HepG2 (cell line): Measurements from ENCODE around the gene SEZ6. TPM values are rescaled to one million over a fixed set of nuclear protein-coding genes. Genes with fewer than 3 reads are reported as not detected.

ENCODE experiments used
- KDM5A ChIP-seq: fragments of 200-600 bp; sonication (generic); IDR thresholded peaks from 2 replicates; pipeline ENCODE4 v1.7.0; 2018; ENCODE audit warnings: antibody characterized with exemption, mild to moderate bottlenecking, low read length, borderline replicate concordance
- POGZ ChIP-seq: sonication (generic); formaldehyde crosslinking; IDR thresholded peaks from 2 replicates; pipeline ENCODE4 v1.4.0; 2020; ENCODE audit warnings: mild to moderate bottlenecking, missing genetic modification reagents
- ZNF24 ChIP-seq: fragments of 450-650 bp; IDR thresholded peaks from 2 replicates; pipeline ENCODE4 v1.6.1; 2017; ENCODE audit warnings: antibody characterized with exemption, mild to moderate bottlenecking
- polyA plus RNA-seq, 8 experiments: library from polyadenylated mRNA; depleted of rRNA in 3 of 8; stranded (reverse) in 7 of 8; unstranded in 1 of 8; fragments of >200 nt; fragmentation: Illumina TruSeq in 4 of 8; extraction: Trizol in 4 of 8; gene quantifications; 2 replicates each; pipeline versions ENCODE4 v1.2.1 to v1.2.3, GENCODE V29; 2011 to 2016; ENCODE audit warnings: low read depth in 4 of 8, missing spikeins in 1 of 8, mixed read lengths in 1 of 8; ENCODE audit not compliant: insufficient read depth in 1 of 8
- total RNA-seq, 5 experiments: library from RNA; depleted of rRNA; stranded (reverse); fragments of >200 nt; fragmentation: Illumina TruSeq; extraction: Trizol; gene quantifications; 2 replicates each; pipeline ENCODE4 v1.2.3, GENCODE V29; 2016; ENCODE audit warnings: low read depth in 1 of 5
- TF ChIP-seq, protein P1 (sequence below): IDR thresholded peaks from 2 replicates; pipeline ENCODE4 v1.6.1; 2012; ENCODE audit warnings: low read length, improper control_type of control experiment
- TF ChIP-seq, protein P2 (sequence below): sonication (generic); formaldehyde crosslinking; IDR thresholded peaks from 2 replicates; pipeline ENCODE4 v1.8.0; 2022; ENCODE audit warnings: mild to moderate bottlenecking, missing genetic modification reagents, moderate library complexity
- TF ChIP-seq, protein P3 (sequence below): sonication (generic); formaldehyde crosslinking; IDR thresholded peaks from 2 replicates; pipeline ENCODE4 v1.4.0; 2020; ENCODE audit warnings: missing genetic modification reagents, borderline replicate concordance
- TF ChIP-seq, protein P4 (sequence below): sonication (generic); formaldehyde crosslinking; IDR thresholded peaks from 2 replicates; pipeline ENCODE4 v1.5.0; 2020; ENCODE audit warnings: mild to moderate bottlenecking, missing genetic modification reagents, borderline replicate concordance
- TF ChIP-seq, protein P5 (sequence below): sonication (generic); formaldehyde crosslinking; IDR thresholded peaks from 2 replicates; pipeline ENCODE4 v1.4.0; 2020; ENCODE audit warnings: mild to moderate bottlenecking, missing genetic modification reagents

SEZ6 gene
- total and polyA plus RNA-seq, 2 of the 13 experiments (the other 11 are each of a cell fraction or from before 2014, with no cell fraction given), result not detected

DNA sequence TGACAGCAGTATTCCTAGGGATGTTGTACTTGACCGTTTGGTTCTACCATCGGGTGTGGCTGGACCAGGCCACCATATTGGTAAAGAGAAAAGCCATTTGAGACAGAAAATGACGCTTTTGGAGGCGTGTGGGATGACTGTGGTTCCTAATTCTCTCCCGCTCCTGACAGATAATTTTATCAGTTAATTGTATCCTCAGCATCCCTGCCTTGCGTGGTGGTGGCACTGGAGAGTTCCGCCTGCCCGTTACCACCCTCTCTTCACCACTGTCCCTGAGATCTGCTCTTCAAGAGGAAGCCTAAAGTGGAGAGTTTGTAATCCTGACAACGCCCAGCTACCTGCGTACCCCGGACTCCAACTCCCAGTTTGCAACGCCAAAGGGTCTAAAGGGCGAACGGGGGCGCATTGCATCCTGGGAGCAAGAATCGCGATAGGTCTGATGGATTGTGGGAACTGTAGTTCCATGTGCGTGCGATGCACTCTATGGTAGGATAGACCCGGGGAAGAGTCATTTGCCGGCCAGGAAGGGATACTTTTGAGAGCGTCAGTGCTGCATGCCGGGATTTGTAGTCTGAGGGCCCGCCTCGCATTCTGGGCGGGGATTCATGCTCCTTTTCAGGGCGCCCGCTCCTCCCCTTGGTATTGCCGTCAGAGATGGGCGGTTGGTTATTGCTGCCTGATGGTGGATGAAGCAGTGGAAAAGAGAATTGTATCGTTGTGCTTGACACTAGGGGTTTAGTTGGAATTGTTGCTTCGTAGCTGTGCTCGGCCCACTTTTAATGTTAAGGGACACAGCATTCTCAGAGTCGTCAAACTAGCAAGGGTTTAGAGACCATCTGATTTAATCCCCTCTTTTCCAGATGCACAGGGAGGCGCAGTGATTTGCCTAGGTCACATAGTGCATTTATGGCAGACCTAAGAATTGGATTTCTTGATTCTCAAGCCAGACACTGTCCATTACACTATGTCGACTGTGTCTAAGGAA is 53.5 kb downstream of the SEZ6 start (continued):
- TF ChIP-seq, protein P1, sequence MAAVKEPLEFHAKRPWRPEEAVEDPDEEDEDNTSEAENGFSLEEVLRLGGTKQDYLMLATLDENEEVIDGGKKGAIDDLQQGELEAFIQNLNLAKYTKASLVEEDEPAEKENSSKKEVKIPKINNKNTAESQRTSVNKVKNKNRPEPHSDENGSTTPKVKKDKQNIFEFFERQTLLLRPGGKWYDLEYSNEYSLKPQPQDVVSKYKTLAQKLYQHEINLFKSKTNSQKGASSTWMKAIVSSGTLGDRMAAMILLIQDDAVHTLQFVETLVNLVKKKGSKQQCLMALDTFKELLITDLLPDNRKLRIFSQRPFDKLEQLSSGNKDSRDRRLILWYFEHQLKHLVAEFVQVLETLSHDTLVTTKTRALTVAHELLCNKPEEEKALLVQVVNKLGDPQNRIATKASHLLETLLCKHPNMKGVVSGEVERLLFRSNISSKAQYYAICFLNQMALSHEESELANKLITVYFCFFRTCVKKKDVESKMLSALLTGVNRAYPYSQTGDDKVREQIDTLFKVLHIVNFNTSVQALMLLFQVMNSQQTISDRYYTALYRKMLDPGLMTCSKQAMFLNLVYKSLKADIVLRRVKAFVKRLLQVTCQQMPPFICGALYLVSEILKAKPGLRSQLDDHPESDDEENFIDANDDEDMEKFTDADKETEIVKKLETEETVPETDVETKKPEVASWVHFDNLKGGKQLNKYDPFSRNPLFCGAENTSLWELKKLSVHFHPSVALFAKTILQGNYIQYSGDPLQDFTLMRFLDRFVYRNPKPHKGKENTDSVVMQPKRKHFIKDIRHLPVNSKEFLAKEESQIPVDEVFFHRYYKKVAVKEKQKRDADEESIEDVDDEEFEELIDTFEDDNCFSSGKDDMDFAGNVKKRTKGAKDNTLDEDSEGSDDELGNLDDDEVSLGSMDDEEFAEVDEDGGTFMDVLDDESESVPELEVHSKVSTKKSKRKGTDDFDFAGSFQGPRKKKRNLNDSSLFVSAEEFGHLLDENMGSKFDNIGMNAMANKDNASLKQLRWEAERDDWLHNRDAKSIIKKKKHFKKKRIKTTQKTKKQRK, result no peak
- TF ChIP-seq KDM5A (peak; percentile 79; the same call in 1 of the 2 replicates), ZNF24 (no peak), POGZ (CRISPR knock-in tag) (peak; percentile 58)
- TF ChIP-seq, protein P2, sequence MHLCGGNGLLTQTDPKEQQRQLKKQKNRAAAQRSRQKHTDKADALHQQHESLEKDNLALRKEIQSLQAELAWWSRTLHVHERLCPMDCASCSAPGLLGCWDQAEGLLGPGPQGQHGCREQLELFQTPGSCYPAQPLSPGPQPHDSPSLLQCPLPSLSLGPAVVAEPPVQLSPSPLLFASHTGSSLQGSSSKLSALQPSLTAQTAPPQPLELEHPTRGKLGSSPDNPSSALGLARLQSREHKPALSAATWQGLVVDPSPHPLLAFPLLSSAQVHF, result no peak
- TF ChIP-seq, protein P3, sequence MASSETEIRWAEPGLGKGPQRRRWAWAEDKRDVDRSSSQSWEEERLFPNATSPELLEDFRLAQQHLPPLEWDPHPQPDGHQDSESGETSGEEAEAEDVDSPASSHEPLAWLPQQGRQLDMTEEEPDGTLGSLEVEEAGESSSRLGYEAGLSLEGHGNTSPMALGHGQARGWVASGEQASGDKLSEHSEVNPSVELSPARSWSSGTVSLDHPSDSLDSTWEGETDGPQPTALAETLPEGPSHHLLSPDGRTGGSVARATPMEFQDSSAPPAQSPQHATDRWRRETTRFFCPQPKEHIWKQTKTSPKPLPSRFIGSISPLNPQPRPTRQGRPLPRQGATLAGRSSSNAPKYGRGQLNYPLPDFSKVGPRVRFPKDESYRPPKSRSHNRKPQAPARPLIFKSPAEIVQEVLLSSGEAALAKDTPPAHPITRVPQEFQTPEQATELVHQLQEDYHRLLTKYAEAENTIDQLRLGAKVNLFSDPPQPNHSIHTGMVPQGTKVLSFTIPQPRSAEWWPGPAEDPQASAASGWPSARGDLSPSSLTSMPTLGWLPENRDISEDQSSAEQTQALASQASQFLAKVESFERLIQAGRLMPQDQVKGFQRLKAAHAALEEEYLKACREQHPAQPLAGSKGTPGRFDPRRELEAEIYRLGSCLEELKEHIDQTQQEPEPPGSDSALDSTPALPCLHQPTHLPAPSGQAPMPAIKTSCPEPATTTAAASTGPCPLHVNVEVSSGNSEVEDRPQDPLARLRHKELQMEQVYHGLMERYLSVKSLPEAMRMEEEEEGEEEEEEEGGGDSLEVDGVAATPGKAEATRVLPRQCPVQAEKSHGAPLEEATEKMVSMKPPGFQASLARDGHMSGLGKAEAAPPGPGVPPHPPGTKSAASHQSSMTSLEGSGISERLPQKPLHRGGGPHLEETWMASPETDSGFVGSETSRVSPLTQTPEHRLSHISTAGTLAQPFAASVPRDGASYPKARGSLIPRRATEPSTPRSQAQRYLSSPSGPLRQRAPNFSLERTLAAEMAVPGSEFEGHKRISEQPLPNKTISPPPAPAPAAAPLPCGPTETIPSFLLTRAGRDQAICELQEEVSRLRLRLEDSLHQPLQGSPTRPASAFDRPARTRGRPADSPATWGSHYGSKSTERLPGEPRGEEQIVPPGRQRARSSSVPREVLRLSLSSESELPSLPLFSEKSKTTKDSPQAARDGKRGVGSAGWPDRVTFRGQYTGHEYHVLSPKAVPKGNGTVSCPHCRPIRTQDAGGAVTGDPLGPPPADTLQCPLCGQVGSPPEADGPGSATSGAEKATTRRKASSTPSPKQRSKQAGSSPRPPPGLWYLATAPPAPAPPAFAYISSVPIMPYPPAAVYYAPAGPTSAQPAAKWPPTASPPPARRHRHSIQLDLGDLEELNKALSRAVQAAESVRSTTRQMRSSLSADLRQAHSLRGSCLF (CRISPR knock-in tag), result no peak
- TF ChIP-seq, protein P4, sequence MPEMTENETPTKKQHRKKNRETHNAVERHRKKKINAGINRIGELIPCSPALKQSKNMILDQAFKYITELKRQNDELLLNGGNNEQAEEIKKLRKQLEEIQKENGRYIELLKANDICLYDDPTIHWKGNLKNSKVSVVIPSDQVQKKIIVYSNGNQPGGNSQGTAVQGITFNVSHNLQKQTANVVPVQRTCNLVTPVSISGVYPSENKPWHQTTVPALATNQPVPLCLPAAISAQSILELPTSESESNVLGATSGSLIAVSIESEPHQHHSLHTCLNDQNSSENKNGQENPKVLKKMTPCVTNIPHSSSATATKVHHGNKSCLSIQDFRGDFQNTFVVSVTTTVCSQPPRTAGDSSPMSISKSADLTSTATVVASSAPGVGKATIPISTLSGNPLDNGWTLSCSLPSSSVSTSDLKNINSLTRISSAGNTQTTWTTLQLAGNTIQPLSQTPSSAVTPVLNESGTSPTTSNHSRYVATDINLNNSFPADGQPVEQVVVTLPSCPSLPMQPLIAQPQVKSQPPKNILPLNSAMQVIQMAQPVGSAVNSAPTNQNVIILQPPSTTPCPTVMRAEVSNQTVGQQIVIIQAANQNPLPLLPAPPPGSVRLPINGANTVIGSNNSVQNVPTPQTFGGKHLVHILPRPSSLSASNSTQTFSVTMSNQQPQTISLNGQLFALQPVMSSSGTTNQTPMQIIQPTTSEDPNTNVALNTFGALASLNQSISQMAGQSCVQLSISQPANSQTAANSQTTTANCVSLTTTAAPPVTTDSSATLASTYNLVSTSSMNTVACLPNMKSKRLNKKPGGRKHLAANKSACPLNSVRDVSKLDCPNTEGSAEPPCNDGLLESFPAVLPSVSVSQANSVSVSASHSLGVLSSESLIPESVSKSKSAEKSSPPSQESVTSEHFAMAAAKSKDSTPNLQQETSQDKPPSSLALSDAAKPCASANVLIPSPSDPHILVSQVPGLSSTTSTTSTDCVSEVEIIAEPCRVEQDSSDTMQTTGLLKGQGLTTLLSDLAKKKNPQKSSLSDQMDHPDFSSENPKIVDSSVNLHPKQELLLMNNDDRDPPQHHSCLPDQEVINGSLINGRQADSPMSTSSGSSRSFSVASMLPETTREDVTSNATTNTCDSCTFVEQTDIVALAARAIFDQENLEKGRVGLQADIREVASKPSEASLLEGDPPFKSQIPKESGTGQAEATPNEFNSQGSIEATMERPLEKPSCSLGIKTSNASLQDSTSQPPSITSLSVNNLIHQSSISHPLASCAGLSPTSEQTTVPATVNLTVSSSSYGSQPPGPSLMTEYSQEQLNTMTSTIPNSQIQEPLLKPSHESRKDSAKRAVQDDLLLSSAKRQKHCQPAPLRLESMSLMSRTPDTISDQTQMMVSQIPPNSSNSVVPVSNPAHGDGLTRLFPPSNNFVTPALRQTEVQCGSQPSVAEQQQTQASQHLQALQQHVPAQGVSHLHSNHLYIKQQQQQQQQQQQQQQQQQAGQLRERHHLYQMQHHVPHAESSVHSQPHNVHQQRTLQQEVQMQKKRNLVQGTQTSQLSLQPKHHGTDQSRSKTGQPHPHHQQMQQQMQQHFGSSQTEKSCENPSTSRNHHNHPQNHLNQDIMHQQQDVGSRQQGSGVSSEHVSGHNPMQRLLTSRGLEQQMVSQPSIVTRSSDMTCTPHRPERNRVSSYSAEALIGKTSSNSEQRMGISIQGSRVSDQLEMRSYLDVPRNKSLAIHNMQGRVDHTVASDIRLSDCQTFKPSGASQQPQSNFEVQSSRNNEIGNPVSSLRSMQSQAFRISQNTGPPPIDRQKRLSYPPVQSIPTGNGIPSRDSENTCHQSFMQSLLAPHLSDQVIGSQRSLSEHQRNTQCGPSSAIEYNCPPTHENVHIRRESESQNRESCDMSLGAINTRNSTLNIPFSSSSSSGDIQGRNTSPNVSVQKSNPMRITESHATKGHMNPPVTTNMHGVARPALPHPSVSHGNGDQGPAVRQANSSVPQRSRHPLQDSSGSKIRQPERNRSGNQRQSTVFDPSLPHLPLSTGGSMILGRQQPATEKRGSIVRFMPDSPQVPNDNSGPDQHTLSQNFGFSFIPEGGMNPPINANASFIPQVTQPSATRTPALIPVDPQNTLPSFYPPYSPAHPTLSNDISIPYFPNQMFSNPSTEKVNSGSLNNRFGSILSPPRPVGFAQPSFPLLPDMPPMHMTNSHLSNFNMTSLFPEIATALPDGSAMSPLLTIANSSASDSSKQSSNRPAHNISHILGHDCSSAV, result no peak
- TF ChIP-seq, protein P5, sequence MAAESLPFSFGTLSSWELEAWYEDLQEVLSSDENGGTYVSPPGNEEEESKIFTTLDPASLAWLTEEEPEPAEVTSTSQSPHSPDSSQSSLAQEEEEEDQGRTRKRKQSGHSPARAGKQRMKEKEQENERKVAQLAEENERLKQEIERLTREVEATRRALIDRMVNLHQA (CRISPR knock-in tag), result no peak
